Measurements from ENCODE around the gene CNTNAP1.

DNA sequence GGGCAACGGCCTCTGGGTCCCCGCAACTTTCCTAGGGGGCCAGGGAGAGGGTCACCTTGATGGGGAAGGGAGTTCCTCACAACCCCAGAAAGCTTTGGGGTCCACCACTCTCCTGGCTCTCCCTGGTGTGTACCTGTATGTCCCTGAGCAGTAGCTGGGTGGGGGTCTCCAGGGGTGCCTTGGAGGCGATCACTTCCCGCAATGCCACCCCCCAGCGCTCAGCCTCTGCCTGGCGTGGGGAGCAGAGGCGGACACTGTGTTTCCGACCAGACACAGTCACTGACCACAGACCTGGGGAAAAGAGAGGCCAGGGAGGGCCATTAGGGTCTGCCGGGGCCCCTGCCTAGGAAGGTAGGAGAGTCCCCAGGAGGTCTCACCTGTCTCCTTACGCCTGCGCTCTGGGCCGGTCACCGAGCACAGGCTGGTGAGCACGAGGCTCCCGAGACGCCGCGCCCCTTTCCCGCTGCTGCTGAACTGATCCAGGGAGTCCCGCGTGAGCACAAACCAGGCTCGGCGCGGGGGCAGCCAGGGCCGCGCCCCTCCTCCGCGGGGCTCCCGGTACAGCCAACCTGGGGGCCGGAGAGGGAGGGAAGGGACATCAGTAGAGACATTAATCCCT lies 9.0 kb upstream of the CNTNAP1 start:
- TF ChIP-seq, protein P1, sequence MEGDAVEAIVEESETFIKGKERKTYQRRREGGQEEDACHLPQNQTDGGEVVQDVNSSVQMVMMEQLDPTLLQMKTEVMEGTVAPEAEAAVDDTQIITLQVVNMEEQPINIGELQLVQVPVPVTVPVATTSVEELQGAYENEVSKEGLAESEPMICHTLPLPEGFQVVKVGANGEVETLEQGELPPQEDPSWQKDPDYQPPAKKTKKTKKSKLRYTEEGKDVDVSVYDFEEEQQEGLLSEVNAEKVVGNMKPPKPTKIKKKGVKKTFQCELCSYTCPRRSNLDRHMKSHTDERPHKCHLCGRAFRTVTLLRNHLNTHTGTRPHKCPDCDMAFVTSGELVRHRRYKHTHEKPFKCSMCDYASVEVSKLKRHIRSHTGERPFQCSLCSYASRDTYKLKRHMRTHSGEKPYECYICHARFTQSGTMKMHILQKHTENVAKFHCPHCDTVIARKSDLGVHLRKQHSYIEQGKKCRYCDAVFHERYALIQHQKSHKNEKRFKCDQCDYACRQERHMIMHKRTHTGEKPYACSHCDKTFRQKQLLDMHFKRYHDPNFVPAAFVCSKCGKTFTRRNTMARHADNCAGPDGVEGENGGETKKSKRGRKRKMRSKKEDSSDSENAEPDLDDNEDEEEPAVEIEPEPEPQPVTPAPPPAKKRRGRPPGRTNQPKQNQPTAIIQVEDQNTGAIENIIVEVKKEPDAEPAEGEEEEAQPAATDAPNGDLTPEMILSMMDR (IDR thresholded peaks at IDR 0.05) = no peak
- TF ChIP-seq POLR2A (IDR thresholded peaks at IDR 0.05) (no peak), EP300 (IDR thresholded peaks at IDR 0.05) (no peak)

All from stomach (tissue), 4 donors.